Stimulated activated CD4-positive, alpha-beta T cell treated with anti-CD3 and anti-CD28 coated beads, Interleukin-4, amount 100 ng/mL, for 4 hours (primary cell): ENCODE data around the gene RIMS1.
"Not testable (repeated sequence)": the region's sequence is repeated elsewhere in the genome, so short reads cannot be mapped to it uniquely, and the experiment has no call there.

Experiments
- DNase-seq, 2 experiments: peaks; one replicate each; pipeline ENCODE4 v3.0.0-alpha.2; 2020

The RIMS1 gene

DNA sequence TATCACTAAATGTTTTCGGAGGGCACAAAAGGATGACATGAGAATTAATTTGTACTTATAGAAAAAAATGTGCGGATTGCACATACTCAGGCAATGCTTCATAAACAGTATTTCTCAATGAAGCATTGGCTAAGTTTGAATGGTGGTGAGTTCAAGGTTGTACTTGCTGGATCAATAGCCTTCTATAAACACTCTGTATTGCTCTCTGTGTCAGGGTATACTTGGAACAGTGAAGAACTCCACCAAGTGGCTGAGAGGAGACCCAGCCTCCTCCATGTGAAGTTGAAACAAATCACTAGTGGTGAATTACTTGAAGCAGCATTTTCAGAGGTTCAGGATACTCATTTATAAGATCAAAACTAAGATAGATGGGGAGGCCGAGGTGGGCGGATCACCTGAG, 360.6 kb downstream of the RIMS1 start:
- DNase-seq, result no peak

DNA sequence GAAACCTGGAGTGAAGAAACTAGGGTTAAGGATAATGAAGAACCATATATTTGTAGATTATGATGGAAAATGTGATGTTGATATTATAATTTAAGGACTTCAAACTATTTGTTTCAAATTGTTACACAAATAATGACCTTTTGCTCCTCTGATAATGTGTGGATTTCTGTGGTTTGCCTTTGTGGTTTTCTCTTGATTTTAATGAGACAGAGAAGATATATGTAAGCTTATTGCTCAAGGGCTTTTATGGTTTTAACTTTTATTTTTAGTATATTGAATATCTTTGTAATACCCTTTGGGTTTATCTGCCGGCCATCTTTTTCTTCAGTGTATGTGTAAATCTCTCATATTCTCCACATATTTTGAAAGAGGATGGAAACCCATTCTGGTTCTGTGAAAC, 362.3 kb downstream of the RIMS1 start:
- no peak for DNase-seq

DNA sequence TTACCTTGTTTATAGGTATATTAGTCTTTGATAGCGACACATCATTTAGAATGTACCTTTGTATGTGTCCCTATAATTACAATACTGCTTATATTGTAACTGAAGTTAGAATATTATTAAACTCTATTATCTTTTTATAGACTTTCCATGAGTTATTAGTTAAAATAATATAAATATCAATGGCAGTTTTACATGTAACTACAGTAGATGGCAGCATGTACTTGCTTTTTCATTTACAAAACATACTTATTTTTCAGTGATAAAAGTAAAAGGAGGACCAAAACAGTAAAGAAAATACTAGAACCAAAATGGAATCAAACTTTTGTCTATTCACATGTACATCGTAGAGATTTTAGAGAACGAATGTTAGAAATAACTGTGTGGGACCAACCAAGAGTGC, 364.3 kb downstream of the RIMS1 start:
- no peak for DNase-seq

DNA sequence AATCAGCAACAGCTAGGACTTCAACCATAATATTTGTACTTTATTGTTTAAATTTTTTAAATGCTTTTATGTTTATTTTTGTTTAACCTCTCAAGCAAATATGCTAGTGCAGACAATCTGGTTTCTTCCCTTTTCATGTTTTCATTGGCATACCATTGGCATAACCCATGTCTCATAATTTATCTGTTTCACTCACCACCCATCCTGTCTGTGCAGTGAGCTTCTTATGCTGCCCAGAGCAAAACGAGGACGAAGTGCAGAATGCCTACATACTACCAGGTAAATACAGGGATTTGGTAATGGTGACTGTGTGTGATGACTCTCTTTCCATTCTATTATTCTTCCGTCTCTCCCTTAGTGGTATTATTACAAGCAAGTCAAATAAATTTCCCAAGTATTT, 374.1 kb downstream of the RIMS1 start:
- no peak for DNase-seq

- no peak for DNase-seq
Observed at GRCh38 chr6:72261554-72261953, 375.2 kb downstream of the RIMS1 start.

- DNase-seq, result no peak
Observed at GRCh38 chr6:72262254-72262653, 375.9 kb downstream of the RIMS1 start.

DNA sequence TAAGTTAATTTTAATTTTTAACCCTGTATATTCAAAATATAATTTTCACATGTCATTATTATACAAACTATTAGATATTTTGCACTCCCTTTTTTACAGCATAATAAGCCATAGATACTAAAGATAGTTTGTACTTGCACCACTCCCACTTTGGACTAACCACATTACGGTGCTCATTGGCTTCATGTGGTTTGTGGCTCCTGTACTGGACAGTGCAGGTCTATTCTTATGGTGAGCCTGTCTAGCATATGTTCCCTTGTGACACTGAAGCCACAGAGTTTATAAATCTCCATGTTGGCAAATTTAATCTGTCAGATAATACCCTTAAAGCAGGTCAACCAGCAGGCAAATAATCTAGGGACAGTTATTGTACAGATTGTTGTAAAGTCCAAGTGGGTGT, 381.1 kb downstream of the RIMS1 start:
- no peak for DNase-seq

DNA sequence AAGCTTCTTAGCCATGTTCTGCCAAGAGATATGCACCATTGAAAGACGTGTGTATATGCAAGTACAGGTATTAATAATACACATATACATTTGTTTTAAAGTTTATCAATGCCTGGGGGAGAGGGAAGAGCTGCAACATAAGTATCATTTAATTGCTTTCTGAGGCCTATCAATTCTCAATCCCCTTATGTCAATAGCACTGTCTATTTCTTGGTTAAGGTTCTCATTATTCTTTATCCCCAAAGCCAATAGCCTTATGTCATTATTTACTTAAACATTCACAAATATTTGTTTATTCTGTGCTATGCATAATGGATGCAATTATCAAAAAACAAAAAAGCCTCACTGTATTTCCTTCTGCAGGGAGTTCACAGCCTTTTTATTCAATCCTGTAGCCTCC, 385.2 kb downstream of the RIMS1 start:
- DNase-seq, result no peak

DNA sequence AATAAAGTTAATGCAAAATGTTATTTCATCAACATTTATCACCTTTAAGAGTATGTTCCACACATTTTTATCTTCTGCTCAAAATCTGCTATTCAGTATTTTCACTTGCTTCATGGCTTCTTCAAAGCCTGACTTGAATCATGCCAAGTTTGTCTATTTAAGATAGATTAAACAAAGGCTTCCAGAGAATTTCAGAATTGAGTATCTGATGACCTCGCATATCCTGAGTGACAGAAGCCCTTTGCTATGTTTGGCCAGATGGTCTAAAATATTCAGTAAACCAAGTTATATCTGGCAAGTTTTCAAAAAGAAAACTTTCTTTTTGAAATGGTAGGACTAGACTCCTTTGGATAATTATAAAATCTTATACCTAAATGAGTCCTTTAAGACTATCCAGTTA, 386.6 kb downstream of the RIMS1 start:
- DNase-seq, result no peak

DNA sequence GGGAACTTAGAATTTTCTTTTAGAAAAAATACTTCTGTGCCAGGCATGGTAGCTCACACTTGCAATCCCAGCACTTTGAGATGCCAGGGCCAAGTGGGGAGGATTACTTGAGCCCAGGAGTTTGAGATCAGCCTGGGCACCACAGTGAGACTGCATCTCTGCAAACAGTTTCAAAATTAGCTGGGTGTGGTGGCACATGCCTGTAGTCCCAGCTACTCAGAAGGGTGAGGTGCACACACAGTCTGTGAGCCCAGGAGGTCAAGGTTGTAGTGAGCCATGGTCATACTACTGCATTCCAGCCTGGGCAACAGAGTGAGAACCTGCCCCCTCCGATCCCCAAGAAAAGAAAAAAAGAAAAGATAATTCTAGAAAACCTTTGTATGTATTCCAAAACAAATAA, 389.5 kb downstream of the RIMS1 start:
- no peak for DNase-seq

DNA sequence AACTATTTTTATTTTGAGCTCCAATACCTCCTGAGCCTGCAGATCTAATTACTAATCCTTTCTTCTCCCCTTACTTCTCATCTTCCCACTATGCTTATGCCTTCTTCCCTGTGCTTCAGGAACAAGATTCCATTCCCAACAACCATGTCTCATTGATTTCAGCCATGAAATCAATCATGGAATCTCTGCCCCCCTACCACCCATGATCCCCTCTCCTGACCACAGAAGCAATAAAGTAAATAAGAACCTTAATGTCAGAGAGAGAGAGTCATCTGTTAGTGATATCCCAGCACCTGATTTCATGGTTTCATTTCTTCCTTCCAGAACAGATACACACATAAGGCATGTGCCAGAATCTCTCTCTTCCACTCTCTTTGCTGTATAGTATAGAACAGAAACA, 395.9 kb downstream of the RIMS1 start:
- no peak for DNase-seq

GRCh38 chr6:72283571-72283970, 397.2 kb downstream of the RIMS1 start:
- DNase-seq, result no peak

DNA sequence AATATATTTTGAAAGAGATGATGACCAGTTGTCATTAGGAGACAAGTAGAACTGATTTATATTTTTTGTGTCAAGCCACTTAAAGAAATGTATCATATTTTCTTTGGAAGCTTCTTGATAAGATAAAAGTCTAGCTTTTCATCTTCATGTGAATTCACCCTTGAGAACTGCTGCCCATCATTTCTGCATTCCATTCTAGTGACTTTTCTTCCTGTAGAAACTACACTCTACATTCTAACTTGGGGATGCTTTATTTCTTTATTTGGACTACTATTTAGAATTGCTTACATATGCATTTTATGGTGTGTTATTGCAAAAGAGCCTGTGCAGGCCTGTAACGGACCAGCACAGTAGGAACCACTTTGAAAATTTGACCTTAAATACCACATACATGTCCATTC, 400.6 kb downstream of the RIMS1 start:
- DNase-seq, result no peak

DNA sequence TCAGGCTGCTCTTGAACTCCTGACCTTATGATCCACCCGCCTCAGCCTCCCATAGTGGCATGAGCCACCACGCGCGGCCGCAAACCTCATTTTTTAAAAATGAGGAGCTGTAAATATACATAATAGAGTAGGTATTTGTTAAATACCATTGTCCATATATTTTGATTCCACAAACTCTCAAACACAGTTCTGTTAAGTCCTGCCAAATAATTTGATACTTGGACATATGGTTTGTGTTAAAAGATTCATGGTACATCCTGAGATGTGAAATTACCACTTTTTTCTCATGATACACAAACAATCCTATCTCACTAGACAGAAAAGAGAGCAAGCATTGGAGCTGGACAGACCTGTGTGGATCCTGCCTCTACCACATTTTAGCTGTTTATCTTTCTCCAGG, 401.5 kb downstream of the RIMS1 start:
- DNase-seq, result no peak

DNA sequence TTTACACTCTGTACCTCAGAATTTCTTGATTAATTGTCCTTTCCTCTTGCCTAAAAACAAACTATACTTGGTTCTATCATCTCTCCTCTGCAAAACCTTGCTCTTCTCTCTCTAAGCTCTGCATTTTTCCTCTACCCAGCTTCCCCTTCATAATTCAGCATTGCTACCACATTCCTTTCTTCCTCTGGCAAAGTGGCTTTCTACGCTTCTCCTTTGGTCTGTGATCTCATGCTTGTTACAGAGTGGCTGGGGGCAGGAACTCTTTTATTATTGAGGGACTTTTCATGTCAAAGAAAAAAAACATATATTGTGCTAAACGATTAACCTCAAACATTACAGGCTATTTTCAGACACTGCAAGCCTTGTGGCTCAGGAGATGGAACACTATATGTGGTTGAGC, 402.2 kb downstream of the RIMS1 start:
- DNase-seq, result no peak

DNA sequence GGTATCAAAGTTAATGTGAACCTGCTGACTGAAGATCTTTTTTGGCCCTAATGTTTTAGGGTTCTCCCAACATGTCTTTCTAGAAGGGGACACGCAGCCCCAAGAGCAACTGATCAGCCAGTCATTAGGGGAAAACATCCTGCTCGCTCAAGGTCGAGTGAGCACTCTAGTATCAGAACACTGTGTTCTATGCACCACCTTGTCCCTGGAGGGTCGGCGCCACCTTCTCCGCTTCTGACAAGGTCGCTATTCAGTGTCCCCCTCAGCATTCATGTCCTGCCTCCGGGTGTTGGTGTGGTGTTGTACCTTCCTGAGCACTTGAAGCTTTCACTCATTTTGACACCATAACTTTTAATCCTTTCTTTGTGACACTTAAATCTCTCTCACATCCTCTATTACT, 404.3 kb downstream of the RIMS1 start:
- DNase-seq, result no peak

GRCh38 chr6:72296375-72296774, 410.0 kb downstream of the RIMS1 start:
- no peak for DNase-seq

- no peak for DNase-seq
Observed at GRCh38 chr6:72305971-72306370, 419.6 kb downstream of the RIMS1 start.

DNA sequence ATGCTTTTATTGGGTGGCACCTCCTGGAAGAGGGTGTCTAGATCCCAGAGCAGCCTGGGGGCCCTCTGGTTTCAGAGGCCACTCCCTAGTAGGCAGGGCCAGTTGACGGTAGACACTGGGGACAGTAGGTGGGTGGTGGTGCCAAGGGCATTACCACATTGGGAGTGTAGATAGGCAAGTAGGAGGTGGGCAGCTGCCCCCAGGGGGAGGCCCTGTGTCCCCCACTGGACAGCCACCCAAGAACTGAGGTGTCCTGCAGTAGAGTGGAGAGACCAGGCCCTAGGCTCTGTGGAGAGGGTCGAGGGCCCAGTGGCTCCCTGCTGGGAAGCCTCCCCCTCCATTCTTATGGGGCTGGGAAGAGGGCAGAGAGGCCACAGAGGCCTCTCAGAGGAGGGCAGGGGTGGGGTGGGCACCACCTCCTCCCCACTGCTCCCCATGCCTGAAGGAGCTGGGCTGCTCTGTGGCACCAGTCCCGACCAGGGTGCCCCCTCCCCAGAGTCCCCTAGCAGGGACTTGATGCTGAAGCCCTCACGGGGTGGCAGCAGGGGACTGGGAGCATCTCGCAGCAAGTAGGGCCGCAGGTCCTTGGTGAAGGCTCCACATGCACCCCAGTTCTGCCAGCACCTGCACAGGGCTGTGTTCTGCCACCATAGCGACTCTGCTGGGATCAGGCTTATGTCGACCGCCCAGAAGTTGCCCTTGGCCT, 430.5 kb downstream of the RIMS1 start:
- DNase-seq, result no peak

DNA sequence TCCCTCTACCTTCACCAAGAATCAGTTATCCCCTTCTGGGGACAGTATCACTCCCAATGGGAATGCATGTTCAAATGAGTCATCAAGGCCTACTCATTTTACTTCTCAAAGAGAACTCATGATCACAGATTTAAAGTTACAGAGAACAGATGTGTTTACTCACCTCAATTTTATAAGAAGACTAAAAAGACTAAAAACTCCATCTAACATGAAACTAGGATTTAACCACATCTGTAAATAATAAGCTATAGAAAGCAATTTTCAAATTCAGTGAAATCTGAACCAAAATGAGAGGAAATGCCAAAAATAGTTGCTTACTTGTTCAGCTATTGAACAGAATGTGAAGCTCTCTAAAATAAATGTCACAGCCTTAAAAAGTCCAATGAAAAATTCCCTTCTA, 435.4 kb downstream of the RIMS1 start:
- no peak for DNase-seq

GRCh38 chr6:72322771-72323170, 436.4 kb downstream of the RIMS1 start:
- no peak for DNase-seq

- no peak for DNase-seq
Observed at GRCh38 chr6:72324591-72324990, 438.2 kb downstream of the RIMS1 start.

DNA sequence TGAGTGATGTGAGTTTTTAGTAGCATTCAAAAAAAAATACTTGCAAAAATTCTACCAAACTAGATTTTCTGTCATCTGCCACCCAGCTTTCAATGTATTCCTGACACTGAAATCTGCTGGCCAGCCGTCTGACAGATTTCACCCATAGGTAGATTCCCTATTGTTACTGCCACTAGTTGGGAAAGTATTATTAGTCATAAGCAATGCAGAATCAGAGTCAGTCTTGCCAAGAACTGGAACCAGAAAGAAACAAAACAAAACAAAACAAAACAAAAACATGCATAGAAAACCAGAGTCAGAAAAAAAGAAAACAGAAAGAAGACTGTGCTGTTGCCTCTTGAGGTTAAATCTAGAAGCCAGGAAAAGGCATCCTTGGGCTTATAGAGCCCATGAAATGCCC, 442.4 kb downstream of the RIMS1 start:
- DNase-seq, result no peak

DNA sequence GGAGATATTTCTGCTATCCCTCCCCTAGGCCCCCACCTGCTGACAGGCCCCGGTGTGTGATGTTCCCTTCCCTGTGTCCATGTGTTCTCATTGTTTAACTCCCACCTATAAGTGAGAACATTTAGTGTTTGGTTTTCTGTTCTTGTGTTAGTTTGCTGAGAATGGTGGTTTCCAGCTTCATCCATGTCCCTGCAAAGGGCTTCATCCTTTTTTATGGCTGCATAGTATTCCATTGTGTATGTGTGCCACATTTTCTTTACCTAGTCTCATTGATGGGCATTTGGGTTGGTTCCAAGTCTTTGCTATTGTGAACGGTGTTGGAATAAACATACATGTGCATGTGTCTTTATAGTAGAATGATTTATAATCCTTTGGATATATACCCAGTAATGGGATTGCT, 448.9 kb downstream of the RIMS1 start:
- not testable (repeated sequence) for DNase-seq

GRCh38 chr6:72348926-72349325, 462.6 kb downstream of the RIMS1 start:
- no peak for DNase-seq
